GM06990 (cell line): ENCODE measurements around the gene PITPNM1.

Source experiments
- DNase-seq: peaks from one replicate; pipeline ENCODE4 v3.0.0-alpha.2; 2011; ENCODE audit not compliant: insufficient read length; ENCODE audit errors: extremely low read depth
- H3K27me3 ChIP-seq: replicated peaks from 2 replicates; pipeline ENCODE4 v1.6.0; 2011; ENCODE audit warnings: low read length; ENCODE audit not compliant: control insufficient read depth, insufficient read depth
- H3K36me3 ChIP-seq: 2 replicates; pipeline ENCODE4 v1.5.1; 2011; ENCODE audit warnings: low read length; ENCODE audit not compliant: control insufficient read depth, insufficient read depth
- H3K4me3 ChIP-seq: replicated peaks from 2 replicates; pipeline ENCODE4 v1.5.1; 2011; ENCODE audit warnings: low read depth, mild to moderate bottlenecking, control low read depth, low read length
- CTCF ChIP-seq: IDR thresholded peaks from 2 replicates; pipeline ENCODE4 v1.5.1; 2011; ENCODE audit warnings: low read length, control low read depth, mild to moderate bottlenecking, inconsistent platforms; ENCODE audit not compliant: insufficient read depth, poor library complexity, severe bottlenecking

PITPNM1 gene

GRCh38 chr11:67499808-67500483, 5.2 kb downstream of the PITPNM1 start:
- H3K27me3 ChIP-seq, result no peaks in the 10 kb centered on the region
- no peak overlapping the region for H3K4me3 ChIP-seq
- peaks cover 58% of the 10 kb centered on the region for H3K36me3 ChIP-seq
- no peak for DNase-seq
- TF ChIP-seq CTCF, result no peak

GRCh38 chr11:67498544-67498972, 6.6 kb downstream of the PITPNM1 start:
- peaks cover 60% of the 10 kb centered on the region for H3K36me3 ChIP-seq
- DNase-seq, result no peak
- no peaks in the 10 kb centered on the region for H3K27me3 ChIP-seq
- H3K4me3 ChIP-seq, result no peak overlapping the region
- TF ChIP-seq CTCF, result no peak

GRCh38 chr11:67497656-67498291, 7.4 kb downstream of the PITPNM1 start:
- no peak overlapping the region for H3K4me3 ChIP-seq
- peaks cover 61% of the 10 kb centered on the region for H3K36me3 ChIP-seq
- TF ChIP-seq CTCF, result no peak
- DNase-seq, result no peak
- H3K27me3 ChIP-seq, result no peaks in the 10 kb centered on the region

GRCh38 chr11:67496113-67496512, 9.1 kb downstream of the PITPNM1 start:
- Histone ChIP-seq H3K4me3 (no peak overlapping the region), H3K27me3 (no peaks in the 10 kb centered on the region), H3K36me3 (peaks cover 64% of the 10 kb centered on the region)
- TF ChIP-seq CTCF, result no peak
- no peak for DNase-seq

- no peak for DNase-seq
- H3K27me3 ChIP-seq, result no peaks in the 10 kb centered on the region
- no peak overlapping the region for H3K4me3 ChIP-seq
- no peak for TF ChIP-seq CTCF
- H3K36me3 ChIP-seq, result peaks cover 65% of the 10 kb centered on the region
Observed at GRCh38 chr11:67495234-67496005, 9.7 kb downstream of the PITPNM1 start.
